K562 (cell line): ENCODE data around the gene CCL20. TPM values are rescaled to one million over a fixed set of nuclear protein-coding genes. Genes with fewer than 3 reads are reported as not detected.

Source experiments
- ATAC-seq: fragments of 200-7000 bp; cut with Tn5 transposase; 3 replicates; pipeline ENCODE4 v1.9.1; 2020; ENCODE audit warnings: moderate library complexity
- BruUV-seq: library from RNA; stranded (reverse); fragments of 400-500 nt; replicated peaks from 2 replicates; lab custom pipeline; 2021; lab: Mats Ljungman, UMichigan
- CTCF ChIA-PET: fragments of 300-600 bp; formaldehyde crosslinking; extraction: SDS; loops from one replicate; lab custom pipeline; 2021; ENCODE audit warnings: low intra/inter-chr PET ratio; lab: Yijun Ruan, JAX
- POLR2A ChIA-PET: fragments of 300-600, 350-650 bp; sonication (Branson Sonifier 250); formaldehyde crosslinking; extraction: SDS; loops from one replicate; lab custom pipeline; 2021; ENCODE audit warnings: antibody characterized with exemption, inconsistent platforms; lab: Yijun Ruan, JAX
- DNase-seq, 4 experiments: peaks; one replicate each; pipeline versions ENCODE4 v3.0.0 to v3.0.0-alpha.2; 2011 to 2018; ENCODE audit warnings: low spot score in 3 of 4, mixed read lengths in 3 of 4; ENCODE audit errors: extremely low read depth in 1 of 4
- FAIRE-seq: peaks from 2 replicates; lab custom pipeline; 2011; peaks lifted over from hg19 to GRCh38; lab: Jason Lieb, UNC
- H2AFZ ChIP-seq: 2 replicates; pipeline ENCODE4 v1.6.0; 2011; ENCODE audit warnings: low read depth, low read length, control low read depth, inconsistent platforms
- H3K27ac ChIP-seq: fragments of 200-600 bp; 3 replicates; pipeline ENCODE4 v1.8.0; 2011; ENCODE audit warnings: low read depth, mild to moderate bottlenecking, control low read depth, inconsistent platforms, low read length, moderate library complexity, mixed read lengths; ENCODE audit errors: extremely low read depth
- H3K27me3 ChIP-seq, 2 experiments: fragments of 300-600 bp in 1 of 2; 2 replicates in 1 of 2; 3 replicates in 1 of 2; pipeline versions ENCODE4 v1.6.0 to v1.8.0; 2011; ENCODE audit warnings: inconsistent platforms in 2 of 2, low read length in 2 of 2, mild to moderate bottlenecking in 1 of 2, mixed read lengths in 1 of 2, moderate library complexity in 1 of 2; ENCODE audit not compliant: control insufficient read depth in 2 of 2, insufficient read depth in 2 of 2
- H3K36me3 ChIP-seq: fragments of 300-600 bp; 3 replicates; pipeline ENCODE4 v1.8.0; 2011; ENCODE audit warnings: mild to moderate bottlenecking, low read length, inconsistent platforms; ENCODE audit not compliant: control insufficient read depth, insufficient read depth
- H3K4me1 ChIP-seq, 2 experiments: fragments of 200-600 bp in 1 of 2; replicated peaks in 1 of 2; 2 replicates in 1 of 2; 3 replicates in 1 of 2; pipeline versions ENCODE4 v1.5.1 to v1.8.0; 2011; ENCODE audit warnings: inconsistent platforms in 2 of 2, low read length in 2 of 2, mild to moderate bottlenecking in 1 of 2, mixed read lengths in 1 of 2, moderate library complexity in 1 of 2; ENCODE audit not compliant: control insufficient read depth in 2 of 2, insufficient read depth in 2 of 2
- H3K4me2 ChIP-seq: 2 replicates; pipeline ENCODE4 v1.6.1; 2011; ENCODE audit warnings: low read length, control low read depth, inconsistent platforms, mixed read lengths; ENCODE audit not compliant: insufficient read depth
- H3K4me3 ChIP-seq: fragments of 200-600 bp; sonication (generic), shearing (Covaris generic); 2 replicates; pipeline ENCODE4 v1.5.1; 2016; ENCODE audit warnings: control low read depth, inconsistent platforms
- H3K79me2 ChIP-seq: fragments of 200-600 bp; 3 replicates; pipeline ENCODE4 v1.8.0; 2011; ENCODE audit warnings: low read length, inconsistent platforms; ENCODE audit not compliant: control insufficient read depth, insufficient read depth
- H3K9ac ChIP-seq, 2 experiments: 2 replicates each; pipeline versions ENCODE4 v1.6.0 to v1.6.1; 2011; ENCODE audit warnings: low read depth in 2 of 2, low read length in 2 of 2, control low read depth in 1 of 2, inconsistent platforms in 1 of 2, mild to moderate bottlenecking in 1 of 2, mixed read lengths in 1 of 2; ENCODE audit not compliant: insufficient read depth in 1 of 2
- H3K9me1 ChIP-seq: one replicate; pipeline ENCODE4 v1.6.0; 2011; ENCODE audit warnings: inconsistent platforms, mild to moderate bottlenecking, low read length, moderate library complexity; ENCODE audit not compliant: control insufficient read depth, insufficient read depth
- H3K9me3 ChIP-seq: replicated peaks from 2 replicates; pipeline ENCODE4 v1.5.1; 2011; ENCODE audit warnings: low read depth, low read length, inconsistent platforms; ENCODE audit not compliant: control insufficient read depth, insufficient read depth
- H4K20me1 ChIP-seq: replicated peaks from 2 replicates; pipeline ENCODE4 v1.6.1; 2011; ENCODE audit warnings: low read length, inconsistent platforms, mixed read lengths; ENCODE audit not compliant: control insufficient read depth, insufficient read depth
- EHMT2 ChIP-seq: fragments of 450-650 bp; IDR thresholded peaks from 2 replicates; pipeline ENCODE4 v1.6.1; 2018; ENCODE audit warnings: antibody characterized with exemption
- HMGN3 ChIP-seq: IDR thresholded peaks from 2 replicates; pipeline ENCODE4 v1.6.1; 2011; ENCODE audit warnings: borderline replicate concordance, low read depth, mild to moderate bottlenecking, mixed read lengths, low read length; ENCODE audit not compliant: insufficient read length; ENCODE audit errors: extremely low read depth
- LEF1 ChIP-seq: fragments of 450-650 bp; IDR thresholded peaks from 2 replicates; pipeline ENCODE4 v1.6.1; 2016; ENCODE audit warnings: mild to moderate bottlenecking
- MYNN ChIP-seq, 2 experiments: sonication (generic); formaldehyde crosslinking in 1 of 2; IDR thresholded peaks; 2 replicates each; pipeline versions ENCODE4 v1.5.0 to v1.6.1; 2016 to 2020; ENCODE audit warnings: antibody characterized with exemption in 1 of 2, missing genetic modification reagents in 1 of 2
- PTTG1 ChIP-seq: fragments of 450-650 bp; IDR thresholded peaks from 2 replicates; pipeline ENCODE4 v1.6.1; 2016; ENCODE audit warnings: low read depth, mild to moderate bottlenecking, missing genetic modification characterization, missing compliant biosample characterization
- RBM14 ChIP-seq: fragments of 200-400 bp; formaldehyde crosslinking; IDR thresholded peaks from 2 replicates; pipeline ENCODE4 v1.6.1; 2018; ENCODE audit warnings: low read depth, mild to moderate bottlenecking, low read length, moderate library complexity, borderline replicate concordance; ENCODE audit not compliant: insufficient read depth
- RBM17 ChIP-seq: fragments of 200-400 bp; formaldehyde crosslinking; IDR thresholded peaks from 2 replicates; pipeline ENCODE4 v1.6.1; 2017; ENCODE audit warnings: low read depth, mild to moderate bottlenecking, low read length, borderline replicate concordance
- SMARCA5 ChIP-seq: fragments of 450-650 bp; IDR thresholded peaks from 2 replicates; pipeline ENCODE4 v1.6.1; 2016
- SRSF1 ChIP-seq: fragments of 200-400 bp; formaldehyde crosslinking; IDR thresholded peaks from 2 replicates; pipeline ENCODE4 v1.6.1; 2017; ENCODE audit warnings: mild to moderate bottlenecking, low read depth, low read length, moderate library complexity
- ZKSCAN8 ChIP-seq: fragments of 200-800 bp; sonication (Bioruptor generic); IDR thresholded peaks from 2 replicates; pipeline ENCODE4 v1.6.1; 2016; ENCODE audit warnings: missing genetic modification characterization, missing compliant biosample characterization
- ZNF324 ChIP-seq: fragments of 250-450 bp; sonication (Bioruptor Pico); IDR thresholded peaks from 2 replicates; pipeline ENCODE4 v1.4.0; 2020; ENCODE audit warnings: mild to moderate bottlenecking
- ZNF354B ChIP-seq: fragments of 250-450 bp; sonication (Bioruptor Pico); IDR thresholded peaks from 2 replicates; pipeline ENCODE4 v1.4.0; 2020
- ZSCAN32 ChIP-seq: fragments of 450-650 bp; formaldehyde crosslinking; IDR thresholded peaks from 2 replicates; pipeline ENCODE4 v1.4.0; 2020; ENCODE audit warnings: mild to moderate bottlenecking, moderate library complexity
- WGBS: fragments of 100-300 bp; shearing (Covaris generic); methylation state at CpG from one replicate; pipeline ENCODE4 v1.1.6; 2016; ENCODE audit warnings: low coverage, mixed read lengths; ENCODE audit not compliant: insufficient coverage; ENCODE audit errors: missing lambda C conversion rate; 5-methylcytosine and 5-hydroxymethylcytosine counted together
- in situ Hi-C: fragments of 300-500 bp; cut with MboI; formaldehyde crosslinking; loops from 4 replicates; pipeline ENCODE4 v1.15.0; 2018; ENCODE audit warnings: inconsistent platforms, mixed read lengths
- intact Hi-C: fragments of 100-400 bp; cut with micrococcal nuclease; formaldehyde crosslinking; loops from 2 replicates; pipeline ENCODE4 v1.14.2; 2022
- polyA plus RNA-seq, 8 experiments: library from polyadenylated mRNA; depleted of rRNA in 4 of 8; stranded (reverse) in 5 of 8; unstranded in 3 of 8; fragments of >200 nt; fragmentation: Nextera tagmentation in 2 of 8; fragmentation: Illumina TruSeq in 1 of 8; extraction: Ambion mirVana in 2 of 8; extraction: Trizol in 1 of 8; gene quantifications; 2 replicates each; pipeline versions ENCODE4 v1.2.1 to v1.2.3, GENCODE V29; 2011 to 2014; ENCODE audit warnings: inconsistent platforms in 1 of 8, missing spikeins in 1 of 8
- total RNA-seq, 7 experiments: library from RNA; depleted of rRNA in 6 of 7; stranded (reverse); fragments of >200 nt in 6 of 7; fragmentation: Illumina TruSeq in 2 of 7; extraction: Trizol in 2 of 7; gene quantifications; 2 replicates each; pipeline versions ENCODE4 v1.2.1 to v1.2.3, GENCODE V29; 2011 to 2021; ENCODE audit warnings: low replicate concordance in 1 of 7
- TF ChIP-seq, protein P1 (sequence below), 2 experiments: fragments of 450-650 bp; IDR thresholded peaks; 2 replicates each; pipeline ENCODE4 v1.6.1; 2016

The CCL20 gene
- total and polyA plus RNA-seq, 9 of the 15 experiments (the other 6 are each of a cell fraction or from before 2014, with no cell fraction given) = 0.29 TPM; not detected in 8

DNA sequence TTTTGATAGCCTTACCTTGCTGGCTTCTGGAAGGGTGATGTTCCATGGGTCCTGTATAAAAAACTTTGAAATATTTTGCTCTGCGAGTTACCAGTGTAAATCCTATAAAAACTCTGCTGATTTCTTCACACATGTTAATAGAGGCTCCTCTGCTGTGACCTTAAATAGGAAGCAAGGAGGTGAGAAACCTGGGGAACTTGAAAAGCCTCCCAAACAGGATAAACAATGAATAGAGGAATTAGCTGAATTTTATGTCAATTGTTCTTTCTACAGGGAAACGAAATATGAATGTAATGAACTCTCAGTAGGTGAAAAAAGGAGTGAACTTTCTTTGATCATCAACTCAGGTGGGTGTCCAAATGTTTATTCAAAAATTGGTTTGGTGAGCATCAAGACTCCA lies 10.8 kb upstream of the CCL20 start (continued):
- TF ChIP-seq, protein P1, sequence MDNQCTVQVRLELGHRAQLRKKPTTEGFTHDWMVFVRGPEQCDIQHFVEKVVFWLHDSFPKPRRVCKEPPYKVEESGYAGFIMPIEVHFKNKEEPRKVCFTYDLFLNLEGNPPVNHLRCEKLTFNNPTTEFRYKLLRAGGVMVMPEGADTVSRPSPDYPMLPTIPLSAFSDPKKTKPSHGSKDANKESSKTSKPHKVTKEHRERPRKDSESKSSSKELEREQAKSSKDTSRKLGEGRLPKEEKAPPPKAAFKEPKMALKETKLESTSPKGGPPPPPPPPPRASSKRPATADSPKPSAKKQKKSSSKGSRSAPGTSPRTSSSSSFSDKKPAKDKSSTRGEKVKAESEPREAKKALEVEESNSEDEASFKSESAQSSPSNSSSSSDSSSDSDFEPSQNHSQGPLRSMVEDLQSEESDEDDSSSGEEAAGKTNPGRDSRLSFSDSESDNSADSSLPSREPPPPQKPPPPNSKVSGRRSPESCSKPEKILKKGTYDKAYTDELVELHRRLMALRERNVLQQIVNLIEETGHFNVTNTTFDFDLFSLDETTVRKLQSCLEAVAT (IDR thresholded peaks at IDR 0.05) = no peak
- TF ChIP-seq RBM14 (no peak), LEF1 (no peak), ZNF324 (CRISPR knock-in tag) (no peak), SMARCA5 (no peak)

DNA sequence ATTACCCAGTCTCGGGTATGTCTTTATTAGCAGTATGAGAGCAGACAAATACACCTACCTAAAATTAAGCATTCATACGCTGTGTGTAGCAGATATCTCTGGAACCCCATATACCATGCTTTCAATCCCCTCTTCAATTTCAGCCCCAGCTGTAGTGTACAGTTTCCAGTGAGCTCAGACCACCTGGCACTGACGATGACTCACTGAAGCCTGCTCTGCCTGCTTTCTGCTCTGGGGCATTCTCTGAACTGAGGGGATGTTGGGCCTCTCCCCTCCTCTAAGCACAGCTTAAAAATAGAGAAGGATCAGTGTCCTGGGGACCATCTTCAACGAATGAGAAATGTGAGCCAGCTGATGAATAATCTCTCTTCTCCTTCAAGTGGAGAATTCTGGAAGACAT lies 8.7 kb upstream of the CCL20 start:
- no peaks in the 10 kb centered on the region for H3K27me3 ChIP-seq
- CTCF ChIA-PET = no interaction called here
- in situ Hi-C loops = no loop called here
- no peaks in the 10 kb centered on the region for H3K36me3 ChIP-seq
- DNase-seq = no peak
- no peak overlapping the region for H3K27ac ChIP-seq
- H4K20me1 ChIP-seq = no peaks in the 10 kb centered on the region
- no peaks in the 10 kb centered on the region for H3K4me1 ChIP-seq
- H3K9me1 ChIP-seq = no peaks in the 10 kb centered on the region
- intact Hi-C loops = no loop called here
- H2AFZ ChIP-seq = no peak overlapping the region
- ATAC-seq = no peak
- no peak overlapping the region for H3K9ac ChIP-seq
- H3K4me3 ChIP-seq = no peak overlapping the region
- H3K79me2 ChIP-seq = no peaks in the 10 kb centered on the region
- BruUV-seq = no TSS peak
- H3K4me2 ChIP-seq = no peak overlapping the region
- POLR2A ChIA-PET = interaction anchor here (0.6 kb wide), 1 partner anchor 1839 kb away, joined by 3 read pairs; no protein-coding TSS in a partner anchor
- 0% methylated on average over 4 of the region's 4 CpGs for WGBS
- FAIRE-seq = no peak
- TF ChIP-seq ZNF354B (CRISPR knock-in tag) = no peak
- no peak for TF ChIP-seq PTTG1
- no peak for TF ChIP-seq MYNN (IDR thresholded peaks at IDR 0.05)
- TF ChIP-seq MYNN (CRISPR knock-in tag; IDR thresholded peaks at IDR 0.05) = no peak
- no peak for TF ChIP-seq ZKSCAN8
- no peak for TF ChIP-seq ZSCAN32
- TF ChIP-seq HMGN3 = no peak
- TF ChIP-seq EHMT2 = no peak
- TF ChIP-seq SRSF1 = no peak
- no peak for TF ChIP-seq RBM17
- no peaks in the 10 kb centered on the region for H3K9me3 ChIP-seq
